ENCODE measurements around the gene CCDC12. TPM values are rescaled to one million over a fixed set of nuclear protein-coding genes. Genes with fewer than 3 reads are reported as not detected.

CCDC12 gene
- total and polyA plus RNA-seq, 9 of the 15 experiments (the other 6 are each of a cell fraction or from before 2014, with no cell fraction given): 8.9 to 201 (median 86.9) TPM

- no peak for TF ChIP-seq ETS1 (conservative IDR thresholded peaks at IDR 0.05; ENCODE audit: control insufficient read depth, low read depth, low read length)
- no peak for TF ChIP-seq ZNF75A (CRISPR knock-in tag; IDR thresholded peaks at IDR 0.05)
- TF ChIP-seq GTF2E2 (tag; IDR thresholded peaks at IDR 0.05): 0 out of 2 replicates have a peak, but pooled peaks have one; percentile 10
- TF ChIP-seq CXXC5 (CRISPR knock-in tag; IDR thresholded peaks at IDR 0.05): no peak
- TF ChIP-seq MYNN (IDR thresholded peaks at IDR 0.05): no peak
- TF ChIP-seq MYNN (CRISPR knock-in tag; IDR thresholded peaks at IDR 0.05): no peak
- TF ChIP-seq MTA1 (IDR thresholded peaks at IDR 0.05; ENCODE audit: borderline replicate concordance): no peak
Measured at GRCh38 chr3:46988616-46989015, 12.1 kb upstream of the CCDC12 start (continued).

GRCh38 chr3:46987743-46988401, 11.3 kb upstream of the CCDC12 start:
- Histone ChIP-seq H3K27me3 (ENCODE audit: control insufficient read depth in 2 of 2, insufficient read depth in 2 of 2, low read length in 2 of 2) (no peaks in the 10 kb centered on the region), H3K4me2 (ENCODE audit: insufficient read depth, low read length) (peak overlapping the region; percentile 99), H3K36me3 (ENCODE audit: control insufficient read depth, insufficient read depth, low read length) (peaks cover 42% of the 10 kb centered on the region), H3K4me3 (peak overlapping the region; percentile 46), H3K9me1 (ENCODE audit: control insufficient read depth, insufficient read depth, low read length) (peaks cover 5% of the 10 kb centered on the region), H3K4me1 (replicated peaks in 1 of 2; ENCODE audit: control insufficient read depth in 2 of 2, insufficient read depth in 2 of 2, low read length in 2 of 2) (peaks cover 34 to 67% of the 10 kb centered on the region in 2 experiments), H3K79me2 (ENCODE audit: control insufficient read depth, insufficient read depth, low read length) (peaks cover 45% of the 10 kb centered on the region), H3K9me3 (replicated peaks; ENCODE audit: control insufficient read depth, insufficient read depth, low read depth, low read length) (no peaks in the 10 kb centered on the region), H3K9ac (ENCODE audit: insufficient read depth in 1 of 2, low read depth in 2 of 2, low read length in 2 of 2) (peak overlapping the region; percentile 95 to 96), H2AFZ (ENCODE audit: low read depth, low read length) (peak overlapping the region; percentile 89), H4K20me1 (replicated peaks; ENCODE audit: control insufficient read depth, insufficient read depth, low read length) (no peaks in the 10 kb centered on the region), H3K27ac (ENCODE audit: extremely low read depth, low read depth, low read length) (peak overlapping the region; percentile 99)
- ATAC-seq: peak; percentile 95
- FAIRE-seq: no peak
- intact Hi-C loops (cut with micrococcal nuclease): loop anchor here (1.0 kb wide), 2 partner anchors 9 to 40 kb away; partner anchors contain the start of gene NBEAL2
- in situ Hi-C loops (cut with MboI): no loop called here
- ChIA-PET POLR2A (interaction anchor here (0.6 to 2.9 kb wide), 20 partner anchors 10 to 1748 kb away, joined by 3 to 35 read pairs (median 4); partner anchors contain the start of genes CCDC12, NBEAL2 and PTPN23), CTCF (ENCODE audit: low intra/inter-chr PET ratio) (no interaction called here)
- WGBS (ENCODE audit: insufficient coverage, low coverage, missing lambda C conversion rate): under 1% methylated on average over 16 of the region's 16 CpGs
- peak; percentile 97 to 99 (median 98) for DNase-seq (ENCODE audit: extremely low read depth in 1 of 4, low spot score in 3 of 4)
- no TSS peak for BruUV-seq (replicated peaks)
- 0 out of 4 replicates have a peak, but pooled peaks of 1 of the 2 experiments have one; percentile 13 for TF ChIP-seq TEAD1 (CRISPR knock-in tag; IDR thresholded peaks at IDR 0.05)
- peak; percentile 82 for TF ChIP-seq PRPF4 (IDR thresholded peaks at IDR 0.05; ENCODE audit: insufficient read depth, low read depth, low read length, poor library complexity, severe bottlenecking)
- peak in 1 of 2 experiments; percentile 71; a peak in 2 of 4 replicates for TF ChIP-seq KDM1A (IDR thresholded peaks at IDR 0.05)
- TF ChIP-seq IFI16 (CRISPR knock-in tag; IDR thresholded peaks at IDR 0.05): no peak
- TF ChIP-seq ZNF263 (CRISPR knock-in tag; IDR thresholded peaks at IDR 0.05; ENCODE audit: borderline replicate concordance): no peak
- TF ChIP-seq UBTF (IDR thresholded peaks at IDR 0.05; ENCODE audit: borderline replicate concordance in 1 of 2, low read depth in 2 of 2, low read length in 2 of 2): 0 out of 4 replicates have a peak, but pooled peaks of 1 of the 2 experiments have one; percentile 3
- peak; percentile 77 for TF ChIP-seq NCOR1 (IDR thresholded peaks at IDR 0.05)
- TF ChIP-seq ZNF696 (CRISPR knock-in tag; conservative IDR thresholded peaks at IDR 0.05): no peak
- peak; percentile 84 for TF ChIP-seq POLR2G (IDR thresholded peaks at IDR 0.05; ENCODE audit: low read depth, low read length)
- TF ChIP-seq SRSF7 (optimal IDR thresholded peaks at IDR 0.05; ENCODE audit: low read depth, low read length): no peak
- TF ChIP-seq GABPA (tag; conservative IDR thresholded peaks at IDR 0.05; ENCODE audit: low read depth): peak; percentile 88
